HG02588 (cell line): ENCODE results near the gene CTNNA2.

ENCODE experiments used
- ATAC-seq: cut with Tn5 transposase; IDR thresholded peaks from one replicate; pipeline ENCODE4 v1.9.1; 2021; ENCODE audit warnings: mild to moderate bottlenecking, moderate library complexity; ENCODE audit not compliant: unreplicated experiment

CTNNA2 gene

GRCh38 chr2:79910643-79911042 is 397.8 kb downstream of the CTNNA2 start:
- ATAC-seq: no peak

DNA sequence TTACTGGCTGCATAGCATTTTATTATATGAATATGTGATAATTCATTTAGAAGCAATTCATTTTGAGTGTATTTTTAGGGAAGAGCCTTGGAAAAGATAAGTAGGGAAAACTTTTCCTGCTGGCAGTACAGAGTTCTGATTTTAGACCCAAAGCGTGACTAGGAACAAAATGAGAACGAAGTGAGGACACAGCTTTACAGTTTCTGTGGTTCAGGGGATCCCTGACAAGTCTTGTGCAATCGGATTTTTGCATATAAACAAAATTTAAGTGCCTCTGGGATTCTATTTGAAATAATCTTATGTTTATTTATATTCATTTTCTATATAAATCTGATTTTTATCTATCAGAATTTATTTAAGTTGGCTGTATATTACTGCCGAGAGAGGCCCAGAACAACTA is 402.6 kb downstream of the CTNNA2 start:
- no peak for ATAC-seq

DNA sequence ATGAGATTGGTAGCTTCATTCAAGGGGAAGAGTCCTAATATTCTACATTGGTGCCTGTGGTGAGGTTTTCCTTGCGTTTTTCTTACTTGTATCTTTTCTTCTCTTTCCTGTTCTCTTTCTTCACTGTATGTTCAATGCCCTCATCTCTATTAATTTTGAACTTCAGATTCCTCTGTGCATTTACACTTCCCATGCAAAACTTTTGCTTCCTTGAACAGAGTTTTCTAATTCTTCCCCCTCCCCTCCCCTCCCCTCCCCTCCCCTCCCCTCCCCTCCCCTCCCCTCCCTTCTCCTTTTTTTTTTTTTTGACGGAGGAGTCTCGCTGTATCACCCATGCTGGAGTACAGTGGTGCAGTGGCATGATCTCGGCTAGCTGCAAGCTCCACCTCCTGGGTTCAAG is 403.4 kb downstream of the CTNNA2 start:
- ATAC-seq: no peak

DNA sequence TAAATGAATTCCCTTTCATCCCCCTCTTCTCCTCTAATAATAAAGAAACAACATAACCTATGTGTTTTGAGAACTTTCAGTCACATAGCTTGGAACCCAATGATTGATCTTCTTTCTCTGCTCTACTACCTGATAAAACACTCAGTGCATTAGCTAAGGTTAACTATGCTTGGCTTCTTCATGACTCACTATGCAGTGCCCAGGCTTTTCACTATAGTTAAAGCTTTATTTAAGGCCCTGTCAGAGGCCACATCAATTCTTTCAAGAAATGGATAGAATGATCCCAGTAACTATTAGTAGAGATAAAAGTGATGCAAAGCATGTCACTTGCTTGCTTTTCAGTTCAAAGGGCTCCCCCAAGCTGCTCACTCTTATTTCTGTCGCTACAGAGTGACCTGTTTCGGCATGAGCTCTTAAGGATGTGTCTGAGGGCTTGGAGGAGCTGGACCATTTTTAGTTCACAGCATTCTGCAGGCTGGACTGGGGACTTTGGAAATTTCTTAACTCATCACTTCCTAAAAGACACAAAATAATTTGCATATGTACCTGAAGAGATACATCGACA is 407.7 kb downstream of the CTNNA2 start:
- no peak for ATAC-seq

GRCh38 chr2:79929624-79930023 is 416.8 kb downstream of the CTNNA2 start:
- ATAC-seq: no peak

GRCh38 chr2:79935046-79935732 is 422.3 kb downstream of the CTNNA2 start:
- no peak for ATAC-seq

GRCh38 chr2:79935771-79936657 is 423.2 kb downstream of the CTNNA2 start:
- peak; percentile 54 for ATAC-seq

DNA sequence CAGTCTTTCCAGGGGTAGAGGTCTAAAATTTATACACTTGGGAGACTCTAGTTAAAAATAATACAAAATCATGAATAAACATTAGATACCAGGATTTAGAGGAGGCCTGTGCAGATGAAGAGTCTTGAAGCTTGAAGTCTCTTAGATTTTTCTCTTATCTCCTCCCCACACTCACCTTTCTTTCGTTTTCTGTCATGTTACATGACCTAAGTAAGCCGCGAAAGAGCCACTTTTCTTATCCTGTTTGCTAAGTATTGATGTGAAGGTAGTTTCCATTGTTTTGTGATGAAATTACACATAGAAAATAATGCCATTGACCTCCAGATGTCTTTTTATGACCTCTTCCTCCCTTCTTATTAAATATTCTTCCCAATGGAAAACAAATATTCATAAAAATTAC is 423.9 kb downstream of the CTNNA2 start:
- ATAC-seq: no peak

- ATAC-seq: no peak
These were observed 425.8 kb downstream of the CTNNA2 start for GRCh38 chr2:79938648-79939047.

DNA sequence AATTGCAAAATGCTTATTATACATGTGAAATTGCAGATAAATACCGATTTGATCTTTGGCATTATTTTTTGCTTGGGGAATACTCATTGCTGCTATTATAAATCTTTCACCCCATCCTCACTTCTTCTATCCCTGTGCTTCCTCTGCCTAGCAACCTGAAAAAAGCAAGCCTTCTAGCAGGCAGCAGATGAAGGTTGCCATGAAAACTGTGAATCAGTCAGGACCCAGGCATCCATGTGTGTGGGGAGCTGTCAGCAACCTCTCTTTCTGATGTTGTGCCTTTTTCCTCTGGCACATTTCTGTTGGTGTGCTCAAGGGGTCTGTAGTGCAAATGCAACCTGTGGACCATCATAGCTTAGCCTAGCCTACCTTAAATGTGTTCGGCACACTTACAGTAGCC is 427.5 kb downstream of the CTNNA2 start:
- no peak for ATAC-seq

GRCh38 chr2:79941179-79941578 is 428.3 kb downstream of the CTNNA2 start:
- no peak for ATAC-seq

GRCh38 chr2:79944205-79944604 is 431.4 kb downstream of the CTNNA2 start:
- no peak for ATAC-seq

GRCh38 chr2:79945653-79946445 is 433.0 kb downstream of the CTNNA2 start:
- ATAC-seq: no peak

- no peak for ATAC-seq
These were observed 434.9 kb downstream of the CTNNA2 start for GRCh38 chr2:79947751-79948150.

- no peak for ATAC-seq
These were observed 437.7 kb downstream of the CTNNA2 start for GRCh38 chr2:79950526-79950925.

DNA sequence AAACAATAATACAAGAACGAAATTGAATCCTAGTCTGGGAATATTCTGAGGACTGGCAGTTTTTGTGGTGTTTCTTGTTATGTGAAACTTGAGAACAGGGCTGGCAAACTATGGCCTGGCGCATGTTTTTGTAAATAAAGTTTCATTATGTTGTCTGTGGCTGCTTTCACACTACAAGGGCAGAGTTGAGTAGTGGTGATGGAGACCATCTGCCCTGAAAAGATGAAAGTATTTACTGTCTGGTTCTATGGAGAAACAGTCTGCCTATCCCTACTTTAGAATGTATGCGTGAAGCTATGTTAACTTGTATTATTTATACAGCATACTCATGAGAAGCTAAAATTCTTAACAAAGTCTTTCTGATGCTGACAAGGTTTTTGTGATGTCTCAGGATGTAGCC is 439.8 kb downstream of the CTNNA2 start:
- no peak for ATAC-seq

GRCh38 chr2:79960035-79960434 is 447.2 kb downstream of the CTNNA2 start:
- no peak for ATAC-seq

GRCh38 chr2:79960519-79960918 is 447.7 kb downstream of the CTNNA2 start:
- no peak for ATAC-seq

DNA sequence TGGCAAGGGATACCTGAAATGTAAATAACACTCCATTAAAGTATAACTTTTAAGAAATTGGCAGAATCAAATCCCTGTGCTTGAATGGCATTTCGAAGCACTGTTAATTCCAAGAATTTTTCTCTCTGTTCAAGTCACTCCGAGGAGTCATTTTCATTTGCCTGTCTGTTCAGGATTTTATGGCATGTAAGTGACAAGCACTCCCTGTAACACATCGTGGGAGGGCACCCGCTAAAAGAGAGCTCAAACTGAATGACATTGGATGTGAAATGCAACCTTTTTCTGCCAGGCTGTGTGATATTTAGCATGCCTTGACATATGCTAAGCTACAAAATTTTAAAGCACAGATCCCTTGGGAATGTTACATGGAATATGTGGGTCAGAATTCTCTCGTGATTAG is 452.1 kb downstream of the CTNNA2 start:
- ATAC-seq: no peak

DNA sequence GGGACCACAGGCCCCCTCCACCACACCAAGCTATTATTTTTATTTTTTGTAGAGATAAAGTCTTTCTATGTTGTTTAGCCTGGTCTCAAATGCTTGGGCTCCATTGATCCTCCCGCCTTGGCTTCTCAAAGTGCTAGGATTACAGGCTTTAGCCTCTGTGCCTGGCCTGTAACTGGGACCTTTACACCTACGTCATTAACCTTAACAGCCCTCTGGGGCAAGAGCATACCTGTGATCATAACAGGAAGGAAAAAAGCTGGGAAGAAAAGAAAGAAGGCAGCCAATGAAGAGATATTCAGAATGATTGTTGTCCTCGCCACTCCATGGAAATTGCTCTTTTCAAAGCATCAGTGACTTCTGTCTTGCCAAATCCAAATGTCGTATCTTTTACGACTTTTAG is 453.5 kb downstream of the CTNNA2 start:
- no peak for ATAC-seq

DNA sequence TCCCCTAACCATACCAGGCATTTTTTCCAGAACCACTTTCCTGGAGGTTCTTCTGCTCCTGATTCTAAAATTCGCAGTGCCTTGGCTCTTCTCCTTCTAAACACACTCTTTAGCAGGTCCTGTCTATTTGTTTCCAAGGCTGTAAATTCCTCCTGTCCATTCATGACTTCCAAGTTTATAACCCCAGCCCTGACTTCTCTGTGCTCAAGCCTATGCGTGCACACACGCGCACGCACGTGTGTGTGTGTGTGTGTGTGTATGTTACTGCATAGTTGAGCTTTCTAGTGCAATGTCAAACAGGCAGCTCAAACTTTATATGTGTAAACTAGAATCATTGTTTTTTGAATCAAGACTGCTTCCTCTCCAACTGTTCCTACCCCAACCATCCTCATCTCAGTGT is 454.0 kb downstream of the CTNNA2 start:
- ATAC-seq: no peak
